K562 (cell line): ENCODE measurements around the gene PDLIM4. TPM values are rescaled to one million over a fixed set of nuclear protein-coding genes. Genes with fewer than 3 reads are reported as not detected.

ENCODE experiments used
- ATAC-seq: fragments of 200-7000 bp; cut with Tn5 transposase; 3 replicates; pipeline ENCODE4 v1.9.1; 2020; ENCODE audit warnings: moderate library complexity
- BruUV-seq: library from RNA; stranded (reverse); fragments of 400-500 nt; replicated peaks from 2 replicates; lab custom pipeline; 2021; lab: Mats Ljungman, UMichigan
- CTCF ChIA-PET: fragments of 300-600 bp; formaldehyde crosslinking; extraction: SDS; loops from one replicate; lab custom pipeline; 2021; ENCODE audit warnings: low intra/inter-chr PET ratio; lab: Yijun Ruan, JAX
- POLR2A ChIA-PET: fragments of 300-600, 350-650 bp; sonication (Branson Sonifier 250); formaldehyde crosslinking; extraction: SDS; loops from one replicate; lab custom pipeline; 2021; ENCODE audit warnings: antibody characterized with exemption, inconsistent platforms; lab: Yijun Ruan, JAX
- DNase-seq, 4 experiments: peaks; one replicate each; pipeline versions ENCODE4 v3.0.0 to v3.0.0-alpha.2; 2011 to 2018; ENCODE audit warnings: low spot score in 3 of 4, mixed read lengths in 3 of 4; ENCODE audit errors: extremely low read depth in 1 of 4
- FAIRE-seq: peaks from 2 replicates; lab custom pipeline; 2011; peaks lifted over from hg19 to GRCh38; lab: Jason Lieb, UNC
- H2AFZ ChIP-seq: 2 replicates; pipeline ENCODE4 v1.6.0; 2011; ENCODE audit warnings: low read depth, low read length, control low read depth, inconsistent platforms
- H3K27ac ChIP-seq: fragments of 200-600 bp; 3 replicates; pipeline ENCODE4 v1.8.0; 2011; ENCODE audit warnings: low read depth, mild to moderate bottlenecking, control low read depth, inconsistent platforms, low read length, moderate library complexity, mixed read lengths; ENCODE audit errors: extremely low read depth
- H3K27me3 ChIP-seq, 2 experiments: fragments of 300-600 bp in 1 of 2; 2 replicates in 1 of 2; 3 replicates in 1 of 2; pipeline versions ENCODE4 v1.6.0 to v1.8.0; 2011; ENCODE audit warnings: inconsistent platforms in 2 of 2, low read length in 2 of 2, mild to moderate bottlenecking in 1 of 2, mixed read lengths in 1 of 2, moderate library complexity in 1 of 2; ENCODE audit not compliant: control insufficient read depth in 2 of 2, insufficient read depth in 2 of 2
- H3K36me3 ChIP-seq: fragments of 300-600 bp; 3 replicates; pipeline ENCODE4 v1.8.0; 2011; ENCODE audit warnings: mild to moderate bottlenecking, low read length, inconsistent platforms; ENCODE audit not compliant: control insufficient read depth, insufficient read depth
- H3K4me1 ChIP-seq, 2 experiments: fragments of 200-600 bp in 1 of 2; replicated peaks in 1 of 2; 2 replicates in 1 of 2; 3 replicates in 1 of 2; pipeline versions ENCODE4 v1.5.1 to v1.8.0; 2011; ENCODE audit warnings: inconsistent platforms in 2 of 2, low read length in 2 of 2, mild to moderate bottlenecking in 1 of 2, mixed read lengths in 1 of 2, moderate library complexity in 1 of 2; ENCODE audit not compliant: control insufficient read depth in 2 of 2, insufficient read depth in 2 of 2
- H3K4me2 ChIP-seq: 2 replicates; pipeline ENCODE4 v1.6.1; 2011; ENCODE audit warnings: low read length, control low read depth, inconsistent platforms, mixed read lengths; ENCODE audit not compliant: insufficient read depth
- H3K4me3 ChIP-seq: fragments of 200-600 bp; sonication (generic), shearing (Covaris generic); 2 replicates; pipeline ENCODE4 v1.5.1; 2016; ENCODE audit warnings: control low read depth, inconsistent platforms
- H3K79me2 ChIP-seq: fragments of 200-600 bp; 3 replicates; pipeline ENCODE4 v1.8.0; 2011; ENCODE audit warnings: low read length, inconsistent platforms; ENCODE audit not compliant: control insufficient read depth, insufficient read depth
- H3K9ac ChIP-seq, 2 experiments: 2 replicates each; pipeline versions ENCODE4 v1.6.0 to v1.6.1; 2011; ENCODE audit warnings: low read depth in 2 of 2, low read length in 2 of 2, control low read depth in 1 of 2, inconsistent platforms in 1 of 2, mild to moderate bottlenecking in 1 of 2, mixed read lengths in 1 of 2; ENCODE audit not compliant: insufficient read depth in 1 of 2
- H3K9me1 ChIP-seq: one replicate; pipeline ENCODE4 v1.6.0; 2011; ENCODE audit warnings: inconsistent platforms, mild to moderate bottlenecking, low read length, moderate library complexity; ENCODE audit not compliant: control insufficient read depth, insufficient read depth
- H3K9me3 ChIP-seq: replicated peaks from 2 replicates; pipeline ENCODE4 v1.5.1; 2011; ENCODE audit warnings: low read depth, low read length, inconsistent platforms; ENCODE audit not compliant: control insufficient read depth, insufficient read depth
- H4K20me1 ChIP-seq: replicated peaks from 2 replicates; pipeline ENCODE4 v1.6.1; 2011; ENCODE audit warnings: low read length, inconsistent platforms, mixed read lengths; ENCODE audit not compliant: control insufficient read depth, insufficient read depth
- BHLHE40 ChIP-seq: IDR thresholded peaks from 2 replicates; pipeline ENCODE4 v1.6.1; 2011; ENCODE audit warnings: low read length, improper control_type of control experiment
- EGR1 ChIP-seq: fragments of 450-650 bp; conservative IDR thresholded peaks from 2 replicates; pipeline ENCODE4 v1.6.1; 2017; ENCODE audit warnings: mild to moderate bottlenecking
- HNRNPL ChIP-seq: fragments of 200-400 bp; formaldehyde crosslinking; IDR thresholded peaks from 2 replicates; pipeline ENCODE4 v1.6.1; 2017; ENCODE audit warnings: low read depth, mild to moderate bottlenecking, low read length
- LARP7 ChIP-seq: fragments of 450-650 bp; IDR thresholded peaks from 2 replicates; pipeline ENCODE4 v1.6.1; 2016
- NONO ChIP-seq, 2 experiments: fragments of 200-400 bp in 1 of 2; fragments of 450-650 bp in 1 of 2; formaldehyde crosslinking in 1 of 2; IDR thresholded peaks; 2 replicates each; pipeline ENCODE4 v1.6.1; 2017; ENCODE audit warnings: low read depth in 2 of 2, mild to moderate bottlenecking in 2 of 2, moderate library complexity in 2 of 2, low read length in 1 of 2
- POLR2H ChIP-seq: IDR thresholded peaks from 2 replicates; pipeline ENCODE4 v1.6.1; 2016; ENCODE audit warnings: missing genetic modification characterization, low read depth, mild to moderate bottlenecking, control low read depth, missing compliant biosample characterization, moderate library complexity
- RBFOX2 ChIP-seq: fragments of 200-400 bp; formaldehyde crosslinking; IDR thresholded peaks from 2 replicates; pipeline ENCODE4 v1.6.1; 2017; ENCODE audit warnings: low read depth, mild to moderate bottlenecking, low read length, moderate library complexity
- SRSF3 ChIP-seq: fragments of 200-400 bp; formaldehyde crosslinking; IDR thresholded peaks from 2 replicates; pipeline ENCODE4 v1.6.1; 2016; ENCODE audit warnings: mild to moderate bottlenecking, low read length, moderate library complexity; ENCODE audit not compliant: insufficient read depth
- ZNF143 ChIP-seq: sonication (generic); formaldehyde crosslinking; IDR thresholded peaks from 2 replicates; pipeline ENCODE4 v1.9.0; 2022; ENCODE audit warnings: mild to moderate bottlenecking, missing genetic modification reagents
- WGBS: fragments of 100-300 bp; shearing (Covaris generic); methylation state at CpG from one replicate; pipeline ENCODE4 v1.1.6; 2016; ENCODE audit warnings: low coverage, mixed read lengths; ENCODE audit not compliant: insufficient coverage; ENCODE audit errors: missing lambda C conversion rate; 5-methylcytosine and 5-hydroxymethylcytosine counted together
- in situ Hi-C: fragments of 300-500 bp; cut with MboI; formaldehyde crosslinking; loops from 4 replicates; pipeline ENCODE4 v1.15.0; 2018; ENCODE audit warnings: inconsistent platforms, mixed read lengths
- intact Hi-C: fragments of 100-400 bp; cut with micrococcal nuclease; formaldehyde crosslinking; loops from 2 replicates; pipeline ENCODE4 v1.14.2; 2022
- polyA plus RNA-seq, 8 experiments: library from polyadenylated mRNA; depleted of rRNA in 4 of 8; stranded (reverse) in 5 of 8; unstranded in 3 of 8; fragments of >200 nt; fragmentation: Nextera tagmentation in 2 of 8; fragmentation: Illumina TruSeq in 1 of 8; extraction: Ambion mirVana in 2 of 8; extraction: Trizol in 1 of 8; gene quantifications; 2 replicates each; pipeline versions ENCODE4 v1.2.1 to v1.2.3, GENCODE V29; 2011 to 2014; ENCODE audit warnings: inconsistent platforms in 1 of 8, missing spikeins in 1 of 8
- total RNA-seq, 7 experiments: library from RNA; depleted of rRNA in 6 of 7; stranded (reverse); fragments of >200 nt in 6 of 7; fragmentation: Illumina TruSeq in 2 of 7; extraction: Trizol in 2 of 7; gene quantifications; 2 replicates each; pipeline versions ENCODE4 v1.2.1 to v1.2.3, GENCODE V29; 2011 to 2021; ENCODE audit warnings: low replicate concordance in 1 of 7
- TF ChIP-seq, protein P1 (sequence below): fragments of 450-650 bp; IDR thresholded peaks from 2 replicates; pipeline ENCODE4 v1.6.1; 2017; ENCODE audit warnings: antibody characterized with exemption, mild to moderate bottlenecking

Gene PDLIM4
- total and polyA plus RNA-seq, 9 of the 15 experiments (the other 6 are each of a cell fraction or from before 2014, with no cell fraction given), result 0.28 to 32.8 (median 13.1) TPM

DNA sequence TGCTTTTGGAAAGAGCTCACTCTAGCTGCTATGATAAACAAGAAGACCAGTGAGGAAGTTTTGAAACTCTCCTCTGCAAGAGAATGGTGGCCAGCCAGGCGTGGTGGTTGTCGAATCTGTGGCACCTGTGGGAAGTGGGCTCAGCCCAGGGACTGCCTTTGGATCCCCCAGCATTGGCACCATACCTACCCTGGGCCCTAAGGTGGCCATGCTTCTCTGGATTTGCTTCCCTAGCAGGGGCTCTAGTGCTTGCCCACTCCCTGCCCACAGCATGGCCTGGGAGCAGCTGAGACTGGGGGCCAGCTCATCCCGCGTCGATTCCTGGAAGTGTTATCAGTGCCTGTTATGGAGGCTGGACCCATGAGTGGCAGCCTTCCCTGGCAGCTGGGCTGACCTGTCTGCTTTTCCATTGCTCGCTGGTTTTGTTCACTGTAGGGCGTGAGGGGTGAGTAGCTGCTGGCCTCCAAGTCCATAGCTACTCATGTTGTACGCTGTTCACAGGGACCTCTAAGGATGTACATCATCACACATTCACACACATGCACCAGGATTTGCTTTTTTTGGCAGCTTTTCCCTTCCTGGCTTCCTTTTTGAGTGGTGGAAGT lies 39.0 kb downstream of the PDLIM4 start:
- TF ChIP-seq RBFOX2 (peak; percentile 44), NONO (IDR thresholded peaks at IDR 0.05; ENCODE audit: low read depth in 2 of 2, low read length in 1 of 2) (0 out of 4 replicates have a peak, but pooled peaks of 1 of the 2 experiments have one; percentile 18), ZNF143 (CRISPR knock-in tag) (no peak), SRSF3 (no peak), EGR1 (no peak), POLR2H (tag) (no peak), HNRNPL (no peak), BHLHE40 (no peak), LARP7 (no peak)
- TF ChIP-seq, protein P1, sequence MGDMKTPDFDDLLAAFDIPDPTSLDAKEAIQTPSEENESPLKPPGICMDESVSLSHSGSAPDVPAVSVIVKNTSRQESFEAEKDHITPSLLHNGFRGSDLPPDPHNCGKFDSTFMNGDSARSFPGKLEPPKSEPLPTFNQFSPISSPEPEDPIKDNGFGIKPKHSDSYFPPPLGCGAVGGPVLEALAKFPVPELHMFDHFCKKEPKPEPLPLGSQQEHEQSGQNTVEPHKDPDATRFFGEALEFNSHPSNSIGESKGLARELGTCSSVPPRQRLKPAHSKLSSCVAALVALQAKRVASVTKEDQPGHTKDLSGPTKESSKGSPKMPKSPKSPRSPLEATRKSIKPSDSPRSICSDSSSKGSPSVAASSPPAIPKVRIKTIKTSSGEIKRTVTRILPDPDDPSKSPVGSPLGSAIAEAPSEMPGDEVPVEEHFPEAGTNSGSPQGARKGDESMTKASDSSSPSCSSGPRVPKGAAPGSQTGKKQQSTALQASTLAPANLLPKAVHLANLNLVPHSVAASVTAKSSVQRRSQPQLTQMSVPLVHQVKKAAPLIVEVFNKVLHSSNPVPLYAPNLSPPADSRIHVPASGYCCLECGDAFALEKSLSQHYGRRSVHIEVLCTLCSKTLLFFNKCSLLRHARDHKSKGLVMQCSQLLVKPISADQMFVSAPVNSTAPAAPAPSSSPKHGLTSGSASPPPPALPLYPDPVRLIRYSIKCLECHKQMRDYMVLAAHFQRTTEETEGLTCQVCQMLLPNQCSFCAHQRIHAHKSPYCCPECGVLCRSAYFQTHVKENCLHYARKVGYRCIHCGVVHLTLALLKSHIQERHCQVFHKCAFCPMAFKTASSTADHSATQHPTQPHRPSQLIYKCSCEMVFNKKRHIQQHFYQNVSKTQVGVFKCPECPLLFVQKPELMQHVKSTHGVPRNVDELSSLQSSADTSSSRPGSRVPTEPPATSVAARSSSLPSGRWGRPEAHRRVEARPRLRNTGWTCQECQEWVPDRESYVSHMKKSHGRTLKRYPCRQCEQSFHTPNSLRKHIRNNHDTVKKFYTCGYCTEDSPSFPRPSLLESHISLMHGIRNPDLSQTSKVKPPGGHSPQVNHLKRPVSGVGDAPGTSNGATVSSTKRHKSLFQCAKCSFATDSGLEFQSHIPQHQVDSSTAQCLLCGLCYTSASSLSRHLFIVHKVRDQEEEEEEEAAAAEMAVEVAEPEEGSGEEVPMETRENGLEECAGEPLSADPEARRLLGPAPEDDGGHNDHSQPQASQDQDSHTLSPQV, result peak; percentile 45; the same call in 1 of the 2 replicates
- no peaks in the 10 kb centered on the region for H3K27me3 ChIP-seq
- peak overlapping the region; percentile 61 for H3K4me3 ChIP-seq
- in situ Hi-C loops, result no loop called here
- ATAC-seq (no peak), FAIRE-seq (no peak), DNase-seq (no peak)
- peaks cover 9% of the 10 kb centered on the region; the same call in 2 of the 3 replicates for H3K36me3 ChIP-seq
- H4K20me1 ChIP-seq, result 0 out of 2 replicates have a peak, but pooled peaks cover 3% of the 10 kb centered on the region
- no peaks in the 10 kb centered on the region for H3K9me3 ChIP-seq
- 44% methylated on average over 8 of the region's 8 CpGs for WGBS
- peaks cover 57 to 65% of the 10 kb centered on the region in 2 experiments for H3K4me1 ChIP-seq
- ChIA-PET POLR2A (interaction anchor here (0.6 to 2.6 kb wide), 13 partner anchors 9 to 243 kb away, joined by 3 to 10 read pairs (median 3); no protein-coding TSS in a partner anchor), CTCF (no interaction called here)
- peak overlapping the region; percentile 23; the same call in 1 of the 2 replicates for H2AFZ ChIP-seq
- intact Hi-C loops, result no loop called here
- peaks cover 4% of the 10 kb centered on the region for H3K9me1 ChIP-seq
- H3K9ac ChIP-seq, result peak overlapping the region; percentile 83 to 94
- peak overlapping the region; percentile 96 for H3K27ac ChIP-seq
- H3K4me2 ChIP-seq, result peak overlapping the region; percentile 99
- no TSS peak for BruUV-seq
- H3K79me2 ChIP-seq, result peaks cover 86% of the 10 kb centered on the region
